Loucy (cell line): Measurements from ENCODE around the gene BTG4.

Experiments
- H2AFZ ChIP-seq: fragments of 200-600 bp; sonication (generic); 2 replicates; pipeline ENCODE4 v1.6.0; 2016; ENCODE audit warnings: antibody characterized with exemption, mild to moderate bottlenecking, low read length, moderate library complexity
- H3F3A ChIP-seq: fragments of 200-600 bp; 2 replicates; pipeline ENCODE4 v1.6.0; 2016; ENCODE audit warnings: antibody characterized with exemption, low read depth, mild to moderate bottlenecking
- H3K27me3 ChIP-seq: fragments of 200-600 bp; sonication (generic); 2 replicates; pipeline ENCODE4 v1.6.1; 2014; ENCODE audit warnings: low read length, mild to moderate bottlenecking; ENCODE audit not compliant: insufficient read depth, poor library complexity, severe bottlenecking
- H3K36me3 ChIP-seq: fragments of 200-600 bp; sonication (generic); 2 replicates; pipeline ENCODE4 v1.6.1; 2016; ENCODE audit warnings: low read length; ENCODE audit not compliant: insufficient read depth
- H3K4me1 ChIP-seq: fragments of 200-600 bp; sonication (generic); 2 replicates; pipeline ENCODE4 v1.5.1; 2014; ENCODE audit warnings: low read length, mild to moderate bottlenecking; ENCODE audit not compliant: insufficient read depth, poor library complexity, severe bottlenecking
- H3K4me2 ChIP-seq: fragments of 200-600 bp; sonication (generic); 2 replicates; pipeline ENCODE4 v1.6.0; 2014; ENCODE audit warnings: antibody characterized with exemption, low read length, low read depth, mild to moderate bottlenecking; ENCODE audit not compliant: poor library complexity, severe bottlenecking
- H3K4me3 ChIP-seq: fragments of 200-600 bp; sonication (generic); 2 replicates; pipeline ENCODE4 v1.5.1; 2014; ENCODE audit warnings: low read length, mild to moderate bottlenecking, mixed read lengths; ENCODE audit not compliant: poor library complexity, severe bottlenecking
- H3K79me2 ChIP-seq: fragments of 200-600 bp; sonication (generic); 2 replicates; pipeline ENCODE4 v1.6.1; 2014; ENCODE audit warnings: low read length; ENCODE audit not compliant: insufficient read depth
- H3K9ac ChIP-seq: fragments of 200-600 bp; sonication (generic); 2 replicates; pipeline ENCODE4 v1.6.0; 2014; ENCODE audit warnings: mild to moderate bottlenecking, low read depth, low read length, moderate library complexity; ENCODE audit not compliant: poor library complexity, severe bottlenecking
- H3K9me2 ChIP-seq: fragments of 200-600 bp; sonication (generic); replicated peaks from 2 replicates; pipeline ENCODE4 v1.6.1; 2016; ENCODE audit warnings: low read depth, low read length, mixed read lengths
- H3K9me3 ChIP-seq: fragments of 200-600 bp; sonication (generic); 2 replicates; pipeline ENCODE4 v1.6.1; 2014; ENCODE audit warnings: mild to moderate bottlenecking, antibody characterized with exemption, low read length, low read depth; ENCODE audit not compliant: insufficient read depth
- H4K20me1 ChIP-seq: fragments of 200-600 bp; sonication (generic); 2 replicates; pipeline ENCODE4 v1.6.0; 2014; ENCODE audit warnings: antibody characterized with exemption, low read length, mild to moderate bottlenecking; ENCODE audit not compliant: insufficient read depth, poor library complexity, severe bottlenecking
- EZH2phosphoT487 ChIP-seq: fragments of 200-600 bp; IDR thresholded peaks from 2 replicates; pipeline ENCODE4 v1.6.1; 2018; ENCODE audit warnings: antibody characterized with exemption, mild to moderate bottlenecking, moderate library complexity, borderline replicate concordance
- TF ChIP-seq, protein P1 (sequence below): fragments of 200-600 bp; sonication (generic); conservative IDR thresholded peaks from 2 replicates; pipeline ENCODE4 v1.5.1; 2014; ENCODE audit warnings: mild to moderate bottlenecking, antibody characterized with exemption, low read length

BTG4 gene

DNA sequence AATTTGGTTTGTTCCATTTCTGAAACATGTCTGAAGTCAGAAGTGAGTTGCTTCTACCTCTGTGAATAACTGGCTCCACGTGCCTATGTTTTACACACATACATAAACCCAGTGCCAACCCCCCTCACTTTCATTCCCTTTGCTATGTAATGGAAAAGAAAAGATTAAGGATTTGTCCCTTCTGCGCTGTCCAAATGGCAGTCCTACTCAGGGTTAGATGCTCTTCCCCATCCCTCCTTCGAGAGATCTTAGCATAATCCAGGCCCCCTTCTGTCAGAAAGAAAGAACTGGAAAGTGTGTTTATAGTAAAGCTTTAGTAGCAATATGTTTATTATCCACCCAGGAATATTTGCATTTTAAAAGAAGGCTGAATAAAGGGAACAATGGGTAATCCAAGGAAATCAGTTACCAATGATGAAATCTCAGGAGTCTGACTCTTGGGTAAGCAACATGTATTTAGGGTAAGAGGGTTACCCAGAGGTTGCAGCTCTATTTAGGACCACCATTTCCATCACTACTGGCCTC is 25.2 kb upstream of the BTG4 start:
- no peaks in the 10 kb centered on the region for H3K27me3 ChIP-seq
- no peaks in the 10 kb centered on the region for H3K9me2 ChIP-seq

DNA sequence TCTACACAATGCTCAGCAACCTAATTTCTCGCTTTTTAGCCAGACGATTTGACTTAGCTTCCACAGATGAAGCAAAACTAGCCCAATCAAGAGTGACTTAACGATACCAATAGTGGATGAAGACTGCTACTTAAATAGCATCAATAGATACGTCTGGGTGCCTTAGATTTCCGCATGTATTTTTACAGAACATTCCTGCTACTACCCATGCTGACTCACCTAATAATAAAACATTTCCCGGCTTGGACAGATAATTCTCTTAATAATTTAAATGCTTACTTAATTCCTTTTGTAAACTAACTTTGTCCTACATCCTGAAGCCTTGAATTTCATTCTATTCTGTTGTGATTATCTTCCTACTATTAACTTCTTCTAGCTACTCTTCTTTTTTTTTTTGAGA is 23.1 kb upstream of the BTG4 start:
- Histone ChIP-seq H3K4me2 (no peak overlapping the region), H3K27me3 (no peaks in the 10 kb centered on the region), H2AFZ (no peak overlapping the region), H3K9me3 (no peaks in the 10 kb centered on the region), H4K20me1 (no peaks in the 10 kb centered on the region), H3F3A (no peaks in the 10 kb centered on the region), H3K9me2 (no peaks in the 10 kb centered on the region), H3K36me3 (no peaks in the 10 kb centered on the region), H3K79me2 (no peaks in the 10 kb centered on the region), H3K9ac (no peak overlapping the region), H3K4me1 (peaks cover 19% of the 10 kb centered on the region), H3K4me3 (no peak overlapping the region)
- TF ChIP-seq, protein P1, sequence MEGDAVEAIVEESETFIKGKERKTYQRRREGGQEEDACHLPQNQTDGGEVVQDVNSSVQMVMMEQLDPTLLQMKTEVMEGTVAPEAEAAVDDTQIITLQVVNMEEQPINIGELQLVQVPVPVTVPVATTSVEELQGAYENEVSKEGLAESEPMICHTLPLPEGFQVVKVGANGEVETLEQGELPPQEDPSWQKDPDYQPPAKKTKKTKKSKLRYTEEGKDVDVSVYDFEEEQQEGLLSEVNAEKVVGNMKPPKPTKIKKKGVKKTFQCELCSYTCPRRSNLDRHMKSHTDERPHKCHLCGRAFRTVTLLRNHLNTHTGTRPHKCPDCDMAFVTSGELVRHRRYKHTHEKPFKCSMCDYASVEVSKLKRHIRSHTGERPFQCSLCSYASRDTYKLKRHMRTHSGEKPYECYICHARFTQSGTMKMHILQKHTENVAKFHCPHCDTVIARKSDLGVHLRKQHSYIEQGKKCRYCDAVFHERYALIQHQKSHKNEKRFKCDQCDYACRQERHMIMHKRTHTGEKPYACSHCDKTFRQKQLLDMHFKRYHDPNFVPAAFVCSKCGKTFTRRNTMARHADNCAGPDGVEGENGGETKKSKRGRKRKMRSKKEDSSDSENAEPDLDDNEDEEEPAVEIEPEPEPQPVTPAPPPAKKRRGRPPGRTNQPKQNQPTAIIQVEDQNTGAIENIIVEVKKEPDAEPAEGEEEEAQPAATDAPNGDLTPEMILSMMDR, result no peak
- no peak for TF ChIP-seq EZH2phosphoT487

More for the DNA sequence above, 25.2 kb upstream of the BTG4 start:
- Histone ChIP-seq H3K4me1 (peaks cover 16% of the 10 kb centered on the region), H3K9me3 (no peaks in the 10 kb centered on the region), H3K4me3 (no peak overlapping the region), H3F3A (no peaks in the 10 kb centered on the region), H2AFZ (no peak overlapping the region), H4K20me1 (no peaks in the 10 kb centered on the region), H3K9ac (no peak overlapping the region), H3K36me3 (no peaks in the 10 kb centered on the region), H3K4me2 (no peak overlapping the region), H3K79me2 (no peaks in the 10 kb centered on the region)
- TF ChIP-seq EZH2phosphoT487, result no peak
- TF ChIP-seq, protein P1, result no peak

DNA sequence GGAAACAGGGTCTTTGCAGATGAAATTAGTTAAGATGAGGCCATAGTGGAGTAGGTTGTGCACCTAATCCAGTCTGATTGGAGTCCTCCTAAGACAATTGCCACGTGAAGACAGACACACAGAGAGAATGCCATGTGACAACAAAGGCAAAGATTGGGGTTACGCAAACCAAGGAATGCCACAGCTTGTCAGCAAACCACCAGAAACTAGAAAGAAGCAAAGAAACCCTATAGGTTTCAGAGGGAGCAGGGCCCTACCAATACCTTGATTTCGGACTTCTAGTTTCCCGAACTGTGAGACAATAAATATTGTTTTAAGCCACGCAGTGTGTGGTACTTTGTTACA is 20.2 kb upstream of the BTG4 start:
- Histone ChIP-seq H4K20me1 (no peaks in the 10 kb centered on the region), H3K79me2 (no peaks in the 10 kb centered on the region), H3K36me3 (no peaks in the 10 kb centered on the region), H3K9ac (no peak overlapping the region), H3K4me1 (peaks cover 21% of the 10 kb centered on the region), H3F3A (no peaks in the 10 kb centered on the region), H3K9me2 (no peaks in the 10 kb centered on the region), H3K4me3 (no peak overlapping the region), H3K27me3 (no peaks in the 10 kb centered on the region), H2AFZ (peak overlapping the region; percentile 78), H3K4me2 (peak overlapping the region; percentile 41), H3K9me3 (no peaks in the 10 kb centered on the region)
- no peak for TF ChIP-seq EZH2phosphoT487
- TF ChIP-seq, protein P1, result no peak
